K562 (cell line): ENCODE measurements around the gene TNIP1. TPM values are rescaled to one million over a fixed set of nuclear protein-coding genes. Genes with fewer than 3 reads are reported as not detected.

Experiments used
- ATAC-seq: fragments of 200-7000 bp; cut with Tn5 transposase; 3 replicates; pipeline ENCODE4 v1.9.1; 2020; ENCODE audit warnings: moderate library complexity
- BruUV-seq: library from RNA; stranded (reverse); fragments of 400-500 nt; replicated peaks from 2 replicates; lab custom pipeline; 2021; lab: Mats Ljungman, UMichigan
- CTCF ChIA-PET: fragments of 300-600 bp; formaldehyde crosslinking; extraction: SDS; loops from one replicate; lab custom pipeline; 2021; ENCODE audit warnings: low intra/inter-chr PET ratio; lab: Yijun Ruan, JAX
- POLR2A ChIA-PET: fragments of 300-600, 350-650 bp; sonication (Branson Sonifier 250); formaldehyde crosslinking; extraction: SDS; loops from one replicate; lab custom pipeline; 2021; ENCODE audit warnings: antibody characterized with exemption, inconsistent platforms; lab: Yijun Ruan, JAX
- DNase-seq, 4 experiments: peaks; one replicate each; pipeline versions ENCODE4 v3.0.0 to v3.0.0-alpha.2; 2011 to 2018; ENCODE audit warnings: low spot score in 3 of 4, mixed read lengths in 3 of 4; ENCODE audit errors: extremely low read depth in 1 of 4
- FAIRE-seq: peaks from 2 replicates; lab custom pipeline; 2011; peaks lifted over from hg19 to GRCh38; lab: Jason Lieb, UNC
- H2AFZ ChIP-seq: 2 replicates; pipeline ENCODE4 v1.6.0; 2011; ENCODE audit warnings: low read depth, low read length, control low read depth, inconsistent platforms
- H3K27ac ChIP-seq: fragments of 200-600 bp; 3 replicates; pipeline ENCODE4 v1.8.0; 2011; ENCODE audit warnings: low read depth, mild to moderate bottlenecking, control low read depth, inconsistent platforms, low read length, moderate library complexity, mixed read lengths; ENCODE audit errors: extremely low read depth
- H3K27me3 ChIP-seq, 2 experiments: fragments of 300-600 bp in 1 of 2; 2 replicates in 1 of 2; 3 replicates in 1 of 2; pipeline versions ENCODE4 v1.6.0 to v1.8.0; 2011; ENCODE audit warnings: inconsistent platforms in 2 of 2, low read length in 2 of 2, mild to moderate bottlenecking in 1 of 2, mixed read lengths in 1 of 2, moderate library complexity in 1 of 2; ENCODE audit not compliant: control insufficient read depth in 2 of 2, insufficient read depth in 2 of 2
- H3K36me3 ChIP-seq: fragments of 300-600 bp; 3 replicates; pipeline ENCODE4 v1.8.0; 2011; ENCODE audit warnings: mild to moderate bottlenecking, low read length, inconsistent platforms; ENCODE audit not compliant: control insufficient read depth, insufficient read depth
- H3K4me1 ChIP-seq, 2 experiments: fragments of 200-600 bp in 1 of 2; replicated peaks in 1 of 2; 2 replicates in 1 of 2; 3 replicates in 1 of 2; pipeline versions ENCODE4 v1.5.1 to v1.8.0; 2011; ENCODE audit warnings: inconsistent platforms in 2 of 2, low read length in 2 of 2, mild to moderate bottlenecking in 1 of 2, mixed read lengths in 1 of 2, moderate library complexity in 1 of 2; ENCODE audit not compliant: control insufficient read depth in 2 of 2, insufficient read depth in 2 of 2
- H3K4me2 ChIP-seq: 2 replicates; pipeline ENCODE4 v1.6.1; 2011; ENCODE audit warnings: low read length, control low read depth, inconsistent platforms, mixed read lengths; ENCODE audit not compliant: insufficient read depth
- H3K4me3 ChIP-seq: fragments of 200-600 bp; sonication (generic), shearing (Covaris generic); 2 replicates; pipeline ENCODE4 v1.5.1; 2016; ENCODE audit warnings: control low read depth, inconsistent platforms
- H3K79me2 ChIP-seq: fragments of 200-600 bp; 3 replicates; pipeline ENCODE4 v1.8.0; 2011; ENCODE audit warnings: low read length, inconsistent platforms; ENCODE audit not compliant: control insufficient read depth, insufficient read depth
- H3K9ac ChIP-seq, 2 experiments: 2 replicates each; pipeline versions ENCODE4 v1.6.0 to v1.6.1; 2011; ENCODE audit warnings: low read depth in 2 of 2, low read length in 2 of 2, control low read depth in 1 of 2, inconsistent platforms in 1 of 2, mild to moderate bottlenecking in 1 of 2, mixed read lengths in 1 of 2; ENCODE audit not compliant: insufficient read depth in 1 of 2
- H3K9me1 ChIP-seq: one replicate; pipeline ENCODE4 v1.6.0; 2011; ENCODE audit warnings: inconsistent platforms, mild to moderate bottlenecking, low read length, moderate library complexity; ENCODE audit not compliant: control insufficient read depth, insufficient read depth
- H3K9me3 ChIP-seq: replicated peaks from 2 replicates; pipeline ENCODE4 v1.5.1; 2011; ENCODE audit warnings: low read depth, low read length, inconsistent platforms; ENCODE audit not compliant: control insufficient read depth, insufficient read depth
- H4K20me1 ChIP-seq: replicated peaks from 2 replicates; pipeline ENCODE4 v1.6.1; 2011; ENCODE audit warnings: low read length, inconsistent platforms, mixed read lengths; ENCODE audit not compliant: control insufficient read depth, insufficient read depth
- AFF4 ChIP-seq: sonication (generic); formaldehyde crosslinking; IDR thresholded peaks from 2 replicates; pipeline ENCODE4 v1.8.0; 2023; ENCODE audit warnings: mild to moderate bottlenecking, missing genetic modification reagents
- CGGBP1 ChIP-seq: fragments of 250-450 bp; sonication (Bioruptor Pico); IDR thresholded peaks from 2 replicates; pipeline ENCODE4 v1.9.0; 2021; ENCODE audit warnings: mild to moderate bottlenecking
- MYNN ChIP-seq, 2 experiments: sonication (generic); formaldehyde crosslinking in 1 of 2; IDR thresholded peaks; 2 replicates each; pipeline versions ENCODE4 v1.5.0 to v1.6.1; 2016 to 2020; ENCODE audit warnings: antibody characterized with exemption in 1 of 2, missing genetic modification reagents in 1 of 2
- RAD21 ChIP-seq, 2 experiments: fragments of 250-450 bp in 1 of 2; fragments of 450-650 bp in 1 of 2; sonication (Bioruptor Pico) in 1 of 2; formaldehyde crosslinking in 1 of 2; IDR thresholded peaks in 1 of 2; conservative IDR thresholded peaks in 1 of 2; 2 replicates each; pipeline versions ENCODE4 v1.4.0 to v1.8.0; 2020 to 2022; ENCODE audit warnings: mild to moderate bottlenecking in 2 of 2, moderate library complexity in 1 of 2
- WGBS: fragments of 100-300 bp; shearing (Covaris generic); methylation state at CpG from one replicate; pipeline ENCODE4 v1.1.6; 2016; ENCODE audit warnings: low coverage, mixed read lengths; ENCODE audit not compliant: insufficient coverage; ENCODE audit errors: missing lambda C conversion rate; 5-methylcytosine and 5-hydroxymethylcytosine counted together
- in situ Hi-C: fragments of 300-500 bp; cut with MboI; formaldehyde crosslinking; loops from 4 replicates; pipeline ENCODE4 v1.15.0; 2018; ENCODE audit warnings: inconsistent platforms, mixed read lengths
- intact Hi-C: fragments of 100-400 bp; cut with micrococcal nuclease; formaldehyde crosslinking; loops from 2 replicates; pipeline ENCODE4 v1.14.2; 2022
- polyA plus RNA-seq, 8 experiments: library from polyadenylated mRNA; depleted of rRNA in 4 of 8; stranded (reverse) in 5 of 8; unstranded in 3 of 8; fragments of >200 nt; fragmentation: Nextera tagmentation in 2 of 8; fragmentation: Illumina TruSeq in 1 of 8; extraction: Ambion mirVana in 2 of 8; extraction: Trizol in 1 of 8; gene quantifications; 2 replicates each; pipeline versions ENCODE4 v1.2.1 to v1.2.3, GENCODE V29; 2011 to 2014; ENCODE audit warnings: inconsistent platforms in 1 of 8, missing spikeins in 1 of 8
- total RNA-seq, 7 experiments: library from RNA; depleted of rRNA in 6 of 7; stranded (reverse); fragments of >200 nt in 6 of 7; fragmentation: Illumina TruSeq in 2 of 7; extraction: Trizol in 2 of 7; gene quantifications; 2 replicates each; pipeline versions ENCODE4 v1.2.1 to v1.2.3, GENCODE V29; 2011 to 2021; ENCODE audit warnings: low replicate concordance in 1 of 7

TNIP1 gene
- total and polyA plus RNA-seq, 9 of the 15 experiments (the other 6 are each of a cell fraction or from before 2014, with no cell fraction given), result 0.46 to 41.0 (median 24.6) TPM

- H3K27ac ChIP-seq, result no peak overlapping the region
- no TSS peak for BruUV-seq
- DNase-seq, result no peak
- H4K20me1 ChIP-seq, result peaks cover 13% of the 10 kb centered on the region
- intact Hi-C loops, result no loop called here
- TF ChIP-seq AFF4 (no peak), RAD21 (CRISPR knock-in tag; conservative IDR thresholded peaks at IDR 0.05 in 1 of 2, IDR thresholded peaks at IDR 0.05 in 1 of 2) (peak in 1 of 2 experiments; percentile 29; a peak in 2 of 4 replicates), CGGBP1 (CRISPR knock-in tag) (no peak), MYNN (IDR thresholded peaks at IDR 0.05) (no peak), MYNN (CRISPR knock-in tag; IDR thresholded peaks at IDR 0.05) (no peak)
- TF ChIP-seq, all 486 proteins: peak for 1
- ATAC-seq (peak; percentile 32; the same call in 2 of the 3 replicates), FAIRE-seq (no peak)
- Histone ChIP-seq H2AFZ (no peak overlapping the region), H3K36me3 (peaks cover 59% of the 10 kb centered on the region; the same call in 2 of the 3 replicates), H3K4me1 (peaks cover 11 to 18% of the 10 kb centered on the region in 2 experiments), H3K9me3 (no peaks in the 10 kb centered on the region), H3K79me2 (peaks cover 4% of the 10 kb centered on the region; the same call in 1 of the 3 replicates), H3K27me3 (no peaks in the 10 kb centered on the region), H3K4me2 (no peak overlapping the region), H3K9ac (no peak overlapping the region), H3K4me3 (no peak overlapping the region), H3K9me1 (peaks cover 14% of the 10 kb centered on the region)
- in situ Hi-C loops, result no loop called here
- ChIA-PET POLR2A (interaction anchor here (1.7 kb wide), 1 partner anchor 56 kb away, joined by 4 read pairs; no protein-coding TSS in a partner anchor), CTCF (interaction anchor here (0.9 to 1.7 kb wide), 3 partner anchors 11 to 57 kb away, joined by 3 to 6 read pairs (median 3); no protein-coding TSS in a partner anchor)
- 90% methylated on average over 7 of the region's 7 CpGs for WGBS
These were observed 21.8 kb downstream of the TNIP1 start for GRCh38 chr5:151058891-151059489.
